ENCODE data around the gene IQCF6. TPM values are rescaled to one million over a fixed set of nuclear protein-coding genes. Genes with fewer than 3 reads are reported as not detected.

IQCF6 gene
- total and polyA plus RNA-seq, 2 experiments from 2014 or later, result not detected

- TF ChIP-seq REST (IDR thresholded peaks at IDR 0.05; ENCODE audit: unreplicated experiment), result no peak
- TF ChIP-seq ETS1 (IDR thresholded peaks at IDR 0.05), result no peak
- TF ChIP-seq POLR2AphosphoS5 (IDR thresholded peaks at IDR 0.05; ENCODE audit: low read depth), result no peak
- TF ChIP-seq ZNF114 (CRISPR knock-in tag; IDR thresholded peaks at IDR 0.05), result no peak
Measured at GRCh38 chr3:51748327-51748726, 30.7 kb downstream of the IQCF6 start (continued).

- Histone ChIP-seq H3K79me2 (replicated peaks; ENCODE audit: insufficient read depth) (no peaks in the 10 kb centered on the region), H3K9me2 (ENCODE audit: insufficient read depth) (no peaks in the 10 kb centered on the region; the same call in 1 of the 2 replicates), H3K36me3 (ENCODE audit: insufficient read depth) (0 out of 2 replicates have a peak, but pooled peaks cover 3% of the 10 kb centered on the region), H3K27me3 (ENCODE audit: insufficient read depth) (no peaks in the 10 kb centered on the region), H3K4me2 (no peak overlapping the region), H2AFZ (no peak overlapping the region), H4K20me1 (replicated peaks; ENCODE audit: insufficient read depth) (no peaks in the 10 kb centered on the region), H3K4me1 (ENCODE audit: insufficient read depth) (peaks cover 12% of the 10 kb centered on the region; the same call in 1 of the 2 replicates), H3K4me3 (no peak overlapping the region), H3K27ac (ENCODE audit: low read depth) (no peak overlapping the region), H3F3A (replicated peaks; ENCODE audit: low read depth) (no peaks in the 10 kb centered on the region)
- TF ChIP-seq ZNF331 (CRISPR knock-in tag; IDR thresholded peaks at IDR 0.05; ENCODE audit: low read depth) (no peak), REST (IDR thresholded peaks at IDR 0.05; ENCODE audit: unreplicated experiment) (no peak), STAT1 (IDR thresholded peaks at IDR 0.05; ENCODE audit: unreplicated experiment) (no peak), JUNB (IDR thresholded peaks at IDR 0.05; ENCODE audit: unreplicated experiment) (no peak), NANOG (IDR thresholded peaks at IDR 0.05; ENCODE audit: borderline replicate concordance) (no peak), ZNF114 (CRISPR knock-in tag; IDR thresholded peaks at IDR 0.05) (no peak)
- Mint-ChIP-seq H3K27ac (no peak overlapping the region), H3K27me3 (ENCODE audit: insufficient read depth, low read depth, poor library complexity) (no peaks in the 10 kb centered on the region), H3K4me1 (peaks cover 13% of the 10 kb centered on the region), H3K9me3 (peaks cover 46% of the 10 kb centered on the region), H3K36me3 (ENCODE audit: low read depth) (peaks cover 16% of the 10 kb centered on the region), H3K4me3 (no peak overlapping the region)
- ATAC-seq (no peak), DNase-seq (ENCODE audit: low spot score) (no peak)
Measured at GRCh38 chr3:51747840-51748239, 31.2 kb downstream of the IQCF6 start.
